MV-4-11 (cell line): Measurements from ENCODE around the gene RNASE7.
A peak's percentile ranks its signal among the peaks of the same experiment; 100 is the strongest.

Experiments
- DNase-seq: peaks from one replicate; lab custom pipeline; 2025; lab: John Stamatoyannopoulos, UW

RNASE7 gene

DNA sequence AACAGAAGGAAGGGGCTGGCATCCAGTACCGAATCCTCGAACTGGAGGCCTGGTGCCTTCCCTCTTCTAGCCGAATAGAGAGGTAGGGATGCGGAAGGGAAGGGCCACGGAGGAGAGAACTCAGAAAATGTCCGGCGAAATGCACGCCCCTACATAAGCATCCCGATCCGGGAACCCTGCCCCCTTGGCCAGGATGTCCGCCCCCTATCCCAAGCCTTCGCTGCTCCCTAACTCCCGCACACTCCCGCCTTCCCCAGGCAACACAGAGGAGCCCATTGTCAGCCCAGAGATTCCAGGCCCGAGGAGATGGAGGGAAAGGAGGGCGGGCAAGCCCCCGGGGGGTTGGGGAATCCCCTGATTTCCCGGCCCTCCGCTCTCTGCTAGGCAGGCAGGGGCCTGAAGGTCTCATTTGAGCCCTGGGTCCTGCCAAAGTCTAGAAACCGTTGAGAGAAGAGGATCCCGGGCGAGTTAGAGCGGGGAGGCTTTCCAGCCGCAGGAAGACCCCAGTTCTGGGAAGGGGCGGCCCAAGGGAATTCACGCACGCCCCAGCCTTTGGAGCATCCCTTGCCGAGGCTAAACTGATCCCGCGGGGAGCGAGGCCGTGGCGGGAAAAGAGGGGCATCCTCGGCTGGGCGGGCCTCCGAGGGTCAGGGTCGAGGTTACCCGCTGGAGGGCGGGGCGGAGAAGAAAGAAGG, 27.4 kb downstream of the RNASE7 start:
- no peak for DNase-seq

DNA sequence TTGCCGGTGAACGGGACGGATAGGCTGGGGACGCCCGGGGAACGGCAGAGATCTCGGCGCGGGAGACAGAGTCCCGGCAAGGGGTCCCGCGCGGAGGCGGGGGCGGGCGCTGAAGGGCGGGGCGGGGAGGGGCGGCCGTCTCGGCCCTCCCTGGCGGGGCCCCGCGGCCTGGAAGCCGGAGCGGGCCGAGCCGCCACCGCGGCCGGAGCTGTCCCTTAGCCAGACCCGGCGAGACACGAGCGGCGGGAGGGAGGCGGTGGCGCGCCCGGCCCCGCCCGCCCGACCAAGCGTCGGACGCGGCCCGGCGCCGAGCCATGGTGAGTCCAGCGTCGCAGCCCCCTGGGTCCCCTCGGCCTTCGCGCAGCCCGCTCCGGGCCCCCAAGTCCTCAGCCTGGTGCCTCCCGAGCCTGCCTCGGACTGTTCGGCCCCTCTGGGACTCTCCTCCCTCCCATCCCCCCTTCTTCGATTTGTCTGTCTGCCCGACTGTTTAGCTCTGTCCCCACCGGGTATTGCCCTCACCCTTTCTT, 28.0 kb downstream of the RNASE7 start, which contains the start of gene ARHGEF40:
Gene ARHGEF40 (plus strand): TSS at position 222 of the 527 bp plus-strand sequence. CDS start 93 bp downstream, at position 315.
- DNase-seq, result no peak

DNA sequence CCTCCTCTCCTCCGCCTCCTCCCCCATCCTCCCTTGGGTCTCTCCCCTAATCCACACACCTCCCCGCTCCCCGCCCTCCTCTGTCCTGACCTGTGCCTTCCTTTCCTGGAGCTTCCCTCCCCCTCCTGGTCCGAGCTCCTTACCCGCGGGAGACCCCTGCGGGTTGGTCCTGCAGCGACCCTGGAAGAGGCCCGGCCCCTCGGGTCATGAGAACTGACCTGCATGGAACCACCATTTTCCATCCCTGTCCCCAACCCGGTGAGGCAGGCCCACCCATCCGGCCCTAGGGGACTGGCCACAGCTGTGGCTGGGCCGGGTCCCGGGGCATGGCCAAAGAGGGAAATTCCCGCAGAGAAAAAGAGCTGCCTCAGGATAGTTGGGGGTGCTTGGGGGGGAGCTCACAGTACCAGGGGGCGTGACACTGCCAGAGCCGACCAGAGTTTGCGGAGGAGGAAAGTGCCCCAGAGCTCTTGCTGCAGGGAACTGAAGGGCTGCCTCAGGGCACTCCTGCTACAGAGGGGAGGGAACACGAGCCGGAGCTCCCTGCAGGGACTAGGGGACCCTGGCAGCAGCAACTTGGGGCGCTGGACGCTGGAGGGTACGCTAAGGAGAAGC, 28.6 kb downstream of the RNASE7 start:
- peak; percentile 68 for DNase-seq

DNA sequence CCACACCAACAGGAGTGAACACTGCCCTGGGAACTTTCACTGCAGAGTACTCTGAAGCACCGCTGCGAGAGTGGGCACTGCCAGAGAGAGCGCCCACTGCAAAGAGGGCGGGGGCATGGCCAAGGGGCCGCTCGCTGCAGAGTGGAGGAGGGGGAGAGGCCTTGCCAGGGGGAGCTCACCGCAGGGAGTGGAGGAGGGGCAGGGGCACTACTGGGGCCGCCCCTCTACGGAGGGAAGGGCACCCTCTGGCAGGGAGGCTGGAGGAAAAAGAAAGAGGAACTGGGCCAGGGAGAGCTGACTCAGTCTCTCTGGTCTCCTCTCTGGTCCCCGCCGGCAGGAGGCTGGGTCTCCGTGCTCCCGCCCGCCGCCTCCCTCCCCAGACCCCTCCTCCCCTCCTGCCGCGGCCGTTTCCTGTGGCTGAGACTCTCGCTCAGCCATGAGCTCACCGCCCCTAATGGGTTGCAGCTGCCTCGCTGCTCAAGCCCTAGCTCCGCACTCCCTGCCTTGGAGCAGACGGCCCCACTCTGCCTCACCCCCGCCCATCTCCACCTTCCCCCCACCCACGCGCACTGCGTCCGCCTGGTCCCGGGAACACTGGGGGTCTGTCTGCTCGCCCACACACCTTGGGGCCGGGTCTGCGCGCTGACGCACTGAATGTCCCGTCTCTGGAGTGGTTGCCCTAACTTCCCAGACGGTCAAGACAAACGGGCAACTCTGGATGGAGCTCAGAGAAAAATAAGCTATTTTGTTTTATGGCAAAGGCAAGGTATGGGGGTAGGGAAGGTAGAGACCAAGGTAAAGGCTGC, 29.3 kb downstream of the RNASE7 start:
- DNase-seq, result peak; percentile 95

DNA sequence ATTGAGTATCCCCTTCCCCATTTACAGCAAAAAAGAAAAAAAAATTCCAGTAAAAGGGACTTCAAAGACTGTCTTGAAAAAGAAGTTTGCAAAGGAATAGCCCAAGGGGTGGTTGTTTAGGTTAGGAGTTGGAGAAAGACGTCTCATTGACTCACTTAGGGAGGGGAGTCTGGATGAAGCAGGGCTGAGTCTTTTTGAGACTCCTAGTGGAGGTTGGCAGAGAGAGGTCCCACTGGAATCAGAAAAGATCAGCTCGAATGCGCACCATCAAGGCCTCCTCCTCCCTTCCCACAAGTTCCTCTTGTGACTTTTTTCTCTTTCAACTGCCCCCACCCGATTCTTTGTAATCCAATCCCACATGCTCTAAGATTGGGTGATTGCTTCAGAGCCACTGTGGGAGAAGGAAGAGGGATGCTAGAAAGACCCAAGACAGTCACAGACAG, 29.9 kb downstream of the RNASE7 start:
- peak; percentile 95 for DNase-seq

DNA sequence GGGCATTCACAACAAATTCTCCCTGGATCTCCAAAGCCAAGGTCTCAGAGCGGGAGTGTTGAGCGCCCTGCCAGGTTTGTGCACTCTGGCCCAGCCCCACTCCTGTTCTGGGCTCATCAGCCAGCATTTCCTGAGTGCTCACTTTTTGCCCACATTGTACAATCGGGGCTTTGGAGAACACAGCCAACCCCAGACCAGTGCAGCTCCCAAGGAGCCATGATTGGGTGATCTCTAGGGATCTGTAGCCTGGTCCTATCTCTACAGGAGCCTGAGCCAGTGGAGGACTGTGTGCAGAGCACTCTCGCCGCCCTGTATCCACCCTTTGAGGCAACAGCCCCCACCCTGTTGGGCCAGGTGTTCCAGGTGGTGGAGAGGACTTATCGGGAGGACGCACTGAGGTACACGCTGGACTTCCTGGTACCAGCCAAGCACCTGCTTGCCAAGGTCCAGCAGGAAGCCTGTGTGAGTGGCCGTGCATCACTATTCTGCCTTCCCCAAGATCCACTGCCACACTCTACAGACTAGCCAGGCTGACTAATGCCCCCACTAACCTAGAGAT, 30.7 kb downstream of the RNASE7 start:
- DNase-seq, result no peak

DNA sequence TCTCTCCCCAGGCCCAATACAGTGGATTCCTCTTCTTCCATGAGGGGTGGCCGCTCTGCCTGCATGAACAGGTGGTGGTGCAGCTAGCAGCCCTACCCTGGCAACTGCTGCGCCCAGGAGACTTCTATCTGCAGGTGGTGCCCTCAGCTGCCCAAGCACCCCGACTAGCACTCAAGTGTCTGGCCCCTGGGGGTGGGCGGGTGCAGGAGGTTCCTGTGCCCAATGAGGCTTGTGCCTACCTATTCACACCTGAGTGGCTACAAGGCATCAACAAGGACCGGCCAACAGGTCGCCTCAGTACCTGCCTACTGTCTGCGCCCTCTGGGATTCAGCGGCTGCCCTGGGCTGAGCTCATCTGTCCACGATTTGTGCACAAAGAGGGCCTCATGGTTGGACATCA, 31.8 kb downstream of the RNASE7 start:
- no peak for DNase-seq

DNA sequence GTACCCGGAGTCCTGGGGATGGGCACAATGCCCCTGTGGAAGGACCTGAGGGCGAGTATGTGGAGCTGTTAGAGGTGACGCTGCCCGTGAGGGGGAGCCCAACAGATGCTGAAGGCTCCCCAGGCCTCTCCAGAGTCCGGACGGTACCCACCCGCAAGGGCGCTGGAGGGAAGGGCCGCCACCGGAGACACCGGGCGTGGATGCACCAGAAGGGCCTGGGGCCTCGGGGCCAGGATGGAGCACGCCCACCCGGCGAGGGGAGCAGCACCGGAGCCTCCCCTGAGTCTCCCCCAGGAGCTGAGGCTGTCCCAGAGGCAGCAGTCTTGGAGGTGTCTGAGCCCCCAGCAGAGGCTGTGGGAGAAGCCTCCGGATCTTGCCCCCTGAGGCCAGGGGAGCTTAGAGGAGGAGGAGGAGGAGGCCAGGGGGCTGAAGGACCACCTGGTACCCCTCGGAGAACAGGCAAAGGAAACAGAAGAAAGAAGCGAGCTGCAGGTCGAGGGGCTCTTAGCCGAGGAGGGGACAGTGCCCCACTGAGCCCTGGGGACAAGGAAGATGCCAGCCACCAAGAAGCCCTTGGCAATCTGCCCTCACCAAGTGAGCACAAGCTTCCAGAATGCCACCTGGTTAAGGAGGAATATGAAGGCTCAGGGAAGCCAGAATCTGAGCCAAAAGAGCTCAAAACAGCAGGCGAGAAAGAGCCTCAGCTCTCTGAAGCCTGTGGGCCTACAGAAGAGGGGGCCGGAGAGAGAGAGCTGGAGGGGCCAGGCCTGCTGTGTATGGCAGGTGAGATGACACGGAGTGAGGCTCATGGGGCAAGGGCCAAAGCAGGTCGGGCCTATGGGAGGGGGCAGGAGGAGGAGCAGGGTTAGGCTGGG, 32.5 kb downstream of the RNASE7 start:
- no peak for DNase-seq

DNA sequence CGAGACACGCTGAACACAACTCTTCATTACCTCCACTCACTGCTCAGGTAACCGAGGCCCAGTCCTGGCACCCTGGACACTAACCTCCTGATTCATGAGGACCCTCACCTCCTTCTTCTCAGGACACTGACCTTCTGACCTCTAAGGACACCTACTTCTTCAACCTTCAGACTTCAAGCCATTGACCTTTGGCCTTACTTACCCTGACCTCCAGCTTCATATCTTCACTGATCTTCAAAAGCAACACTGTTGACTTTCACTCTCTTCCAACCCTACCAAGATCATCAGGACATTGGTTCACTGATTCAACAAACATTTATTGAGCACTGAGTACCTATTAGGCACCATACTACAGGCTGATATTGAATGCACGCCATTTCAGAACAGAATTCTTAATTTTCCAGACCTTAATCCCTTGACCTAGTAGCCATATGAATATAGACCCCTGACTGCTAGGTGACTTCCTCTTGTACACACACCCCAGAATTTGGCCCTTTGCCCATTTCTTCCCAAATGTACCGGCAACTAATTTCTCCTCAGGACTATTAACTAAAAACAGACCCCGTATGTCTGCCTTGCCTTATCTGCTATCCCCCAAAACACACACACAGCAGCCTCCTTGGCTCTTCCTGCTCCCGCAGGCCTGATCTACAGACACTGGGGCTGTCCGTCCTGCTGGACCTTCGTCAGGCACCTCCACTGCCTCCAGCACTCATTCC, 33.7 kb downstream of the RNASE7 start:
- DNase-seq, result no peak

DNA sequence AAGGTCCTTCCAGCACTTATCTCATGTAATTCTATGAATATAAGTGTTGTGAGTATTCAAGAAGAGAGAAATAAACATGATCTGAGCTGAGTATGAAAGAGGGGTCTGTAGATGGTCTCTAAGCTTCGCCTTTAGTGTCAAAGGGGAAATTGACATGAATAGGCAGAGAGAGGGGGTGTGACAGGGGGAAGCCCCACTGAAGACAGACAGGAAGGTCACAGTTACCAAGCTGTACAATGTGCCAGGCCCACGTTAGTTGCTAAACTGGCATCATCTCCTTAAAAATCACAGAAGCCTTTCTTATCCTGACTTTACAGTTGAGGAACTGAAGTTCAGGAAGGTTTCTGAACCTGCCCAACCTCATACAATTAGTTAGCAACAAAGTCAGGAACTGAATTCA, 35.5 kb downstream of the RNASE7 start:
- DNase-seq, result no peak

DNA sequence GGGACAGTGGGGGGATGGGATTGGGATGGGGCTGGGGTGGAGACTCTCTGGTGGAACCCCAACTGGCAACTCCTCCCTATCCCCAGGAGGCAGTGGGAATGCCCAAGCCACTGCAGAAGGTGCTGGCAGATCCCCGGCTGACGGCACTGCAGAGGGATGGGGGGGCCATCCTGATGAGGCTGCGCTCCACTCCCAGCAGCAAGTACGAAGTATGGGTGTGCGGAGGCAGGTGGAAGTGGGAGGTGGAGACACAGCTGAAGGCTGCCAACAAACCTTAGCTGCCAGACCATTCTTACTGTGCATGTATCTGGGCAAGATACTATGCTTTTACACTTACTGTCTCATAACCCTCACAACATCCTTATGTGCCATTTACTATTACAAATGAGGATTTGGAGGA, 36.1 kb downstream of the RNASE7 start:
- DNase-seq, result no peak

DNA sequence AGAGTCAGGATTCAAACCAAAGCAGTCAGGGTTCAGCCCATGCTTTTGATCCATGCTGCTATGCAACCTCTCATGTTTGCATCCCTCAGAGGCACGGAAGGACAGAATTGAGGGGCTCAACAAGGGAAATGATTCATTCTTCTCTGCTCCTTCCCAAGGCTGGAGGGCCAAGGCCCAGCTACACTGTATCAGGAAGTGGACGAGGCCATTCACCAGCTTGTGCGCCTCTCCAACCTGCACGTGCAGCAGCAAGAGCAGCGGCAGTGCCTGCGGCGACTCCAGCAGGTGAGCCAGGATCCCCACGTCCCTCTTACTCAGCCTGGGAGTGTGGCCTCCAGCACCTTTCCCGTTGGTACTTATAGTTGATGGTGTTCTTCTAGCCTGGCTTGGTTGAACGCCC, 36.6 kb downstream of the RNASE7 start:
- no peak for DNase-seq

DNA sequence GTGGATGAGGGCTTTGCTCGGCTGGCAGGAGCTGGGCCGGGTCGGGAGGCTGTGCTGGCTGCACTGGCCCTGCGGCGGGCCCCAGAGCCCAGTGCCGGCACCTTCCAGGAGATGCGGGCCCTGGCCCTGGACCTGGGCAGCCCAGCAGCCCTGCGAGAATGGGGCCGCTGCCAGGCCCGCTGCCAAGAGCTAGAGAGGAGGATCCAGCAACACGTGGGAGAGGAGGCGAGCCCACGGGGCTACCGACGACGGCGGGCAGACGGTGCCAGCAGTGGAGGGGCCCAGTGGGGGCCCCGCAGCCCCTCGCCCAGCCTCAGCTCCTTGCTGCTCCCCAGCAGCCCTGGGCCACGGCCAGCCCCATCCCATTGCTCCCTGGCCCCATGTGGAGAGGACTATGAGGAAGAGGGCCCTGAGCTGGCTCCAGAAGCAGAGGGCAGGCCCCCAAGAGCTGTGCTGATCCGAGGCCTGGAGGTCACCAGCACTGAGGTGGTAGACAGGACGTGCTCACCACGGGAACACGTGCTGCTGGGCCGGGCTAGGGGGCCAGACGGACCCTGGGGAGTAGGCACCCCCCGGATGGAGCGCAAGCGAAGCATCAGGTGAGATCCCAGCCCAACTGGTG, 39.5 kb downstream of the RNASE7 start:
- no peak for DNase-seq

DNA sequence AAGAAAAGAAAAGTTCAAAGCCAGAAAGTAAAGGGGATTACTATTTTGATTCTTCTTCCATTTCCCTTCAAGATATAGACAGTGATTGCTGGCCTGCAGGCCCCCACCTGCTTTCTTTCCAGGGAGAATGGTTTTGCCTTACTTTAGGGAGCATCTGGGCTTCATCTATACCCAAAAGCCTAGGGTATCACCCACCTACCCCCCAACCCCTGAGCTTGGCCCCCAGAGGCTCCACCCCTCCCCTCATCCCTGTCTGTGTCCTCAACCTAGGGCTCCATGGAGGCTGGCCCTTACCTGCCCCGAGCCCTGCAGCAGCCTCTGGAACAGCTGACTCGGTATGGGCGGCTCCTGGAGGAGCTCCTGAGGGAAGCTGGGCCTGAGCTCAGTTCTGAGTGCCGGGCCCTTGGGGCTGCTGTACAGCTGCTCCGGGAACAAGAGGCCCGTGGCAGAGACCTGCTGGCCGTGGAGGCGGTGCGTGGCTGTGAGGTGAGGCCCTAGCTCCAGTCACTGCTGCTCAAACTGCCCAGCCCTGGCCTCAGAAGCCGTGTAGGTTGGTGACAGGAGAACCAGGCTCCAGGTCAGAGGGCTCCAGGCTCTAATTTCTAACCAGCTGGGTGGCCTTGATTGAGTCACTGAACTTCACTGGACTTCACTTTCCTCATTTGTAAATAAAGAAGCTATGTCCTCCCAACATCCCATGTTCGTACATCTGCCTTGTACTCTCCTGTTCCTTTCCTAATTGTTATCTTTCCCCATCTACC, 41.6 kb downstream of the RNASE7 start:
- no peak for DNase-seq

DNA sequence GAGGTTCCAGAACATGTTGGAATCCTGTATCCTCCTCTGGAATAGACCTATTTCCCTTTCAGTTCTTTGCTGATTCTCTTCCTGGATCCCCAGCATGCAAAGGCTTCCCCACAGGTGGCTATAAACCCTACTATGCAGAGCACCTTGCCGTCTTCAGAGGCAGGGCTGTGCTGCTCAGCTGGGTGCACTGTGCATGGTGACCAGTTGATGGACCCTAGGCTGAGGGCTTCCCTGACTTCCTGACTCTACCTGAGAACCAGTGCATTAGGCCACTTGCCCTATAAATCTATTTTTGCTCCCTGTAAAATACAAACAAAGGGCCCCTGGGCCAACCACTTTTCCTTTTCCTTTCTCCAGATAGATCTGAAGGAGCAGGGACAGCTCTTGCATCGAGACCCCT, 42.2 kb downstream of the RNASE7 start:
- no peak for DNase-seq

DNA sequence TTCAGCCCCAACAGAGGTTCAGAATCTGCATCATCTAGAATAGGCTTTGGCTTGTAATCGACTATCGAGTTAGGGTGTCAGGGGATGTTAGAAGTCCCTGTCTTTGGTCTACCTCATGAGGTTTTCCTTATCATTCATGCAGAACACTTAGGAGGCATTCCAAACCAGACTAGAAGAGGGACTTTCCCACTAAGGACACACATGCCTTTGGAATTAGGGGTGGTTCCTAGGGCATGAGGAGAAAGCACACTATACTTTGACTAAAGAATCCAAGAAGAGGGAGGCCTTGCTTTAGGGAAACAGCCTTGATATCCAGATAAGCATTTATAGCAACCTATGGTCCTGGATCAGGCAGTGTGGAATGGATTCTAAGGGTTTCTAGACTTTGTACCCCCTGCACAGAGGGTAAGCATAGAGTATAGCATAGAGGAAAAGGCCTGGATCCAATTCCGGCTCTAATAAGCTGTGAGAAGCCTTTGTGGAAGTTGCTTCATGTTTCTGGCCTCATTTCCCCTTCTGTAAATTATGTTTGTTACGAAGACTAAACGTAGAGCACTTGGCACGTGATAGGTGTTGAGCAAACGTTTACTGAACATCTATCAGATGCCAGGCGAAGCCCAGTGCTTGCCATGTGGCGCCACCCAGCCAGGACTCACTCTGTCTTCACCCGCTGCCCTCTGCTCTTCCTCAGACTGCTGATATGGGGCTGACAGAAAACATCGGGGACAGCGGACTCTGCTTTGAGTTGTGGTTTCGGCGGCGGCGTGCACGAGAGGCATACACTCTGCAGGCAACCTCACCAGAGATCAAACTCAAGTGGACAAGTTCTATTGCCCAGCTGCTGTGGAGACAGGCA, 43.1 kb downstream of the RNASE7 start:
- peak; percentile 85 for DNase-seq

DNA sequence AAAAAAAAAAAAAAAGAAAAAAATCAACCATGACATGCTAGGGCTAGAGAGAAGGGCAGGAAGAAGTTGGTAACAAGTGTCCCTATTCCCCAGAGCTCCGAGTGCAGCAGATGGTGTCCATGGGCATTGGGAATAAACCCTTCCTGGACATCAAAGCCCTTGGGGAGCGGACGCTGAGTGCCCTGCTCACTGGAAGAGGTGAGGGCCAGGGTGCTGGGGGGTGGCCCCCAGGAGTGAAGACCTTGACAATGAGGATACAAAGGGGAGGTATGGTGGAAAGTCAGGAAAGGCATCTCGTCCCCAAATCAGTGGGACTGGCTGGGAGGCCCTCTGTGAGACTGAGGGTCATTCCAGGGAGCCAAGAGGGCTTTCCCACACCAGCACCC, 44.7 kb downstream of the RNASE7 start:
- DNase-seq, result no peak

DNA sequence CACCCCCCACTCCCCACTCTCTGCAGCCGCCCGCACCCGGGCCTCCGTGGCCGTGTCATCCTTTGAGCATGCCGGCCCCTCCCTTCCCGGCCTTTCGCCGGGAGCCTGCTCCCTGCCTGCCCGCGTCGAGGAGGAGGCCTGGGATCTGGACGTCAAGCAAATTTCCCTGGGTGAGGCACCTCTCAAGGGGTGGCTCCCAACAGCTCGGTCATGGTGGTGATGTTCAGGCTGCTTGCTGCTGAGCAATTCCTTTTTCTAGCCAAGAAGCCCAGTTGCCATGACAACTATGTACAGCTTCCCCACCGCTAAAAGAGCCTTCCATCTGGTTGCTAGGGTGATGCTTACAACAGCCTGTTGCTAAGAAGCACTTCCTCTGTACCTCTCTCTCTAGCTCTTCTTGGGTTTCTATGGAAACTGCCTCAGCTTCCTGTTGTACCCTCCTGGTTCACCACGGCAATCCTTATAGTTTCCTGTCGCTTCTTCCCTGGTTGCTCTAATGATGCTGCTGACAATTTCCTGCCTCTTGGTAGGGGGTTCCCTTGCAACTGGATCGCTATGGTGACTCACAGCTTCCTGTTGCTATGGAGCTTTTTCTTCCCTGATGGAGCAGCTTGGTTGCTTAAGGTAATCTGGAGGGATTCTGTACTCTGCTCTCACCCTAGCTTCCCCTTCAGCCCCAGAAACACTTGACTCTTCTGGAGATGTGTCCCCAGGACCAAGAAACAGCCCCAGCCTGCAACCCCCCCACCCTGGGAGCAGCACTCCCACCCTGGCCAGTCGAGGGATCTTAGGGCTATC, 45.3 kb downstream of the RNASE7 start:
- peak; percentile 96 for DNase-seq
